Gastroesophageal sphincter (tissue), 4 donors: ENCODE data around the gene ZC3H14. TPM values are rescaled to one million over a fixed set of nuclear protein-coding genes. Genes with fewer than 3 reads are reported as not detected.

Source experiments
- ATAC-seq: fragments of 150-250 bp; one replicate; pipeline ENCODE4 v1.9.1; 2016; ENCODE audit warnings: mild to moderate bottlenecking, moderate library complexity
- H3K27ac ChIP-seq, 4 donors: fragments of 200-600 bp; sonication (generic) in 3 of 4; 1 replicate in 3 of 4; 2 replicates in 1 of 4; pipeline ENCODE4 v1.5.1; 2016 to 2019
- H3K27me3 ChIP-seq: fragments of 200-600 bp; sonication (generic); one replicate; pipeline ENCODE4 v1.5.1; 2019
- H3K36me3 ChIP-seq, 2 donors: fragments of 200-600 bp; sonication (generic); one replicate each; pipeline ENCODE4 v1.5.1; 2019; ENCODE audit warnings: control low read depth in 1 of 2
- H3K4me1 ChIP-seq, 3 donors: fragments of 200-600 bp; sonication (generic); 1 replicate in 2 of 3; 2 replicates in 1 of 3; pipeline ENCODE4 v1.5.1; 2016 to 2019; ENCODE audit warnings: control low read depth in 2 of 3
- H3K4me3 ChIP-seq, 2 donors: fragments of 200-600 bp; sonication (generic); one replicate each; pipeline ENCODE4 v1.5.1; 2019; ENCODE audit warnings: mild to moderate bottlenecking in 1 of 2, moderate library complexity in 1 of 2
- H3K9me3 ChIP-seq, 3 donors: fragments of 200-600 bp; sonication (generic); one replicate each; pipeline ENCODE4 v1.5.1; 2017 to 2019; ENCODE audit warnings: control low read depth in 2 of 3
- CTCF ChIP-seq, 4 experiments: fragments of 200-600 bp in 2 of 4; fragments of 450-650 bp in 2 of 4; sonication (generic) in 1 of 4; IDR thresholded peaks; one replicate each; pipeline ENCODE4 v1.5.1; 2017 to 2019; ENCODE audit warnings: antibody characterized with exemption in 4 of 4, mild to moderate bottlenecking in 2 of 4, moderate library complexity in 2 of 4
- EP300 ChIP-seq: sonication (generic); formaldehyde crosslinking; IDR thresholded peaks from one replicate; pipeline ENCODE4 v1.6.1; 2017; ENCODE audit warnings: antibody characterized with exemption, mild to moderate bottlenecking
- POLR2A ChIP-seq, 2 donors: fragments of 450-650 bp; IDR thresholded peaks; one replicate each; pipeline ENCODE4 v1.6.1; 2017; ENCODE audit warnings: antibody characterized with exemption in 2 of 2, mild to moderate bottlenecking in 2 of 2, moderate library complexity in 1 of 2
- POLR2AphosphoS5 ChIP-seq: sonication (generic); formaldehyde crosslinking; IDR thresholded peaks from one replicate; pipeline ENCODE4 v1.6.1; 2017; ENCODE audit warnings: antibody characterized with exemption
- WGBS, 2 donors: methylation state at CpG; one replicate each; pipeline ENCODE4 v1.1.5; 2018; ENCODE audit warnings: low coverage in 1 of 2; 5-methylcytosine and 5-hydroxymethylcytosine counted together
- small RNA-seq, 4 donors: library from RNA; depleted of rRNA; stranded (forward); fragments of <200 nt; gene quantifications; one replicate each; pipeline ENCODE3, GENCODE V24; 2016
- total RNA-seq, 4 donors: library from RNA; depleted of rRNA; stranded (reverse); fragments of >200 nt; gene quantifications; one replicate each; pipeline ENCODE4 v1.1.0, GENCODE V29; 2016

Gene ZC3H14
- total RNA-seq, 4 donors from 2014 or later = 59.1 to 84.5 (median 72.3) TPM

- Histone ChIP-seq H3K36me3 (no peaks in the 10 kb centered on the region), H3K9me3 (no peaks in the 10 kb centered on the region), H3K4me3 (no peak overlapping the region), H3K27me3 (no peaks in the 10 kb centered on the region), H3K4me1 (peaks cover 0 to 10% (median 0%) of the 10 kb centered on the region in 3 donors), H3K27ac (no peak overlapping the region)
- TF ChIP-seq EP300 (no peak), CTCF (IDR thresholded peaks at IDR 0.05) (no peak), POLR2A (IDR thresholded peaks at IDR 0.05) (no peak), POLR2AphosphoS5 (no peak)
- ATAC-seq = no peak
- 80 to 100% methylated on average over 1 to 3 of the region's 3 CpGs for WGBS, 2 donors
Observed at GRCh38 chr14:88668448-88669116, 105.7 kb downstream of the ZC3H14 start.

- no CpG with 5 or more reads among the region's 4 CpGs for WGBS, 2 donors
- no peak for ATAC-seq
Observed at GRCh38 chr14:88669346-88669745, 106.5 kb downstream of the ZC3H14 start.

More at GRCh38 chr14:88669346-88669745, 106.5 kb downstream of the ZC3H14 start:
- TF ChIP-seq EP300 (no peak), CTCF (IDR thresholded peaks at IDR 0.05) (no peak), POLR2A (IDR thresholded peaks at IDR 0.05) (no peak), POLR2AphosphoS5 (no peak)
- Histone ChIP-seq H3K27ac (no peak overlapping the region), H3K27me3 (no peaks in the 10 kb centered on the region), H3K36me3 (no peaks in the 10 kb centered on the region), H3K9me3 (no peaks in the 10 kb centered on the region), H3K4me3 (no peak overlapping the region), H3K4me1 (peaks cover 0 to 10% (median 0%) of the 10 kb centered on the region in 3 donors)

Small RNA genes within 50 kb of the gene (small RNA-seq; reads per million reads assigned to genes)
- 0 reads per million in 4 donors for gene RNU4-22P

Other genes starting within 250 kb of the ZC3H14 start
- under 1 TPM in 1 of 4 donors, not detected in 3; 0.40 TPM for gene KCNK10, start 239.8 kb upstream of the ZC3H14 start, total RNA-seq
- gene SPATA7, start 177.4 kb upstream of the ZC3H14 start, total RNA-seq = 10 to 100 TPM; 20.9 to 30.0 (median 24.0) TPM
- 10 to 100 TPM; 24.4 to 51.8 (median 32.2) TPM for gene PTPN21, start 8.0 kb upstream of the ZC3H14 start, total RNA-seq
- gene EML5, start 229.9 kb downstream of the ZC3H14 start, total RNA-seq = 1 to 10 TPM; 3.9 to 6.7 (median 4.5) TPM